B cell (primary cell): ENCODE data around the gene FHIP1A. TPM values are rescaled to one million over a fixed set of nuclear protein-coding genes. Genes with fewer than 3 reads are reported as not detected.

ENCODE experiments used
- ATAC-seq: fragments of 200-7000 bp; cut with Tn5 transposase; one replicate; pipeline ENCODE4 v1.10.0; 2021; ENCODE audit warnings: low read depth, mild to moderate bottlenecking, moderate number of reproducible peaks, moderate library complexity
- CTCF ChIA-PET: fragments of 350-600 bp; sonication (Branson Sonifier 250); formaldehyde crosslinking; loops from one replicate; lab custom pipeline; 2021; ENCODE audit warnings: antibody characterized with exemption, inconsistent platforms; lab: Charles Lee
- POLR2A ChIA-PET: fragments of 350-600 bp; sonication (Branson Sonifier 250); formaldehyde crosslinking; loops from one replicate; lab custom pipeline; 2021; ENCODE audit warnings: antibody characterized with exemption; lab: Charles Lee
- DNase-seq: peaks from one replicate; pipeline ENCODE4 v3.0.0; 2013
- H2AFZ ChIP-seq: 2 replicates; pipeline ENCODE4 v1.6.1; 2012; ENCODE audit warnings: mild to moderate bottlenecking, low read depth, low read length; ENCODE audit not compliant: insufficient read depth, poor library complexity, severe bottlenecking
- H3K27ac ChIP-seq, 2 donors: 1 replicate in 1 of 2; 2 replicates in 1 of 2; pipeline ENCODE4 v1.5.1; 2012 to 2013; ENCODE audit warnings: low read length in 2 of 2, mild to moderate bottlenecking in 2 of 2, moderate library complexity in 1 of 2
- H3K27me3 ChIP-seq, 4 experiments: fragments of 200-600 bp in 1 of 4; sonication (generic) in 1 of 4; replicated peaks in 1 of 4; 1 replicate in 2 of 4; 2 replicates in 2 of 4; pipeline versions ENCODE4 v1.6.1 to v1.7.0; 2013 to 2016; ENCODE audit warnings: low read length in 3 of 4, mild to moderate bottlenecking in 2 of 4, mixed read lengths in 1 of 4, moderate library complexity in 1 of 4; ENCODE audit not compliant: insufficient read depth in 4 of 4, control insufficient read depth in 3 of 4; ENCODE audit errors: control extremely low read depth in 1 of 4
- H3K36me3 ChIP-seq, 2 experiments: replicated peaks in 1 of 2; 1 replicate in 1 of 2; 2 replicates in 1 of 2; pipeline versions ENCODE4 v1.6.1 to v1.7.1; 2013; ENCODE audit warnings: low read length in 1 of 2; ENCODE audit not compliant: insufficient read depth in 2 of 2, control insufficient read depth in 1 of 2; ENCODE audit errors: control extremely low read depth in 1 of 2, extremely low read depth in 1 of 2
- H3K4me1 ChIP-seq, 2 donors: fragments of 200-600 bp in 1 of 2; sonication (generic) in 1 of 2; 1 replicate in 1 of 2; 2 replicates in 1 of 2; pipeline versions ENCODE4 v1.5.1 to v1.6.1; 2013 to 2017; ENCODE audit warnings: low read length in 2 of 2; ENCODE audit not compliant: control insufficient read depth in 2 of 2, insufficient read depth in 2 of 2
- H3K4me2 ChIP-seq: replicated peaks from 2 replicates; pipeline ENCODE3; 2012; ENCODE audit warnings: mild to moderate bottlenecking, low read depth, low read length; ENCODE audit not compliant: poor library complexity, severe bottlenecking
- H3K4me3 ChIP-seq, 5 experiments: fragments of 200-600 bp in 1 of 5; sonication (generic) in 1 of 5; 1 replicate in 3 of 5; 2 replicates in 2 of 5; pipeline versions ENCODE4 v1.5.1 to v1.7.0; 2011 to 2016; ENCODE audit warnings: low read length in 4 of 5, mild to moderate bottlenecking in 4 of 5, low read depth in 2 of 5, control low read depth in 1 of 5, moderate library complexity in 1 of 5; ENCODE audit not compliant: insufficient read depth in 1 of 5; ENCODE audit errors: control extremely low read depth in 1 of 5, extremely low read depth in 1 of 5
- H3K79me2 ChIP-seq: fragments of 200-600 bp; sonication (generic); one replicate; pipeline ENCODE4 v1.6.0; 2016; ENCODE audit warnings: low read length; ENCODE audit not compliant: control insufficient read depth, insufficient read depth
- H3K9ac ChIP-seq: fragments of 200-600 bp; sonication (generic); 2 replicates; pipeline ENCODE4 v1.6.1; 2017; ENCODE audit warnings: mild to moderate bottlenecking, low read length, moderate library complexity
- H3K9me3 ChIP-seq, 3 donors: one replicate each; pipeline versions ENCODE4 v1.6.1 to v1.7.1; 2013; ENCODE audit warnings: low read length in 2 of 3; ENCODE audit not compliant: control insufficient read depth in 2 of 3, insufficient read depth in 1 of 3; ENCODE audit errors: control extremely low read depth in 1 of 3
- H4K20me1 ChIP-seq: 2 replicates; pipeline ENCODE4 v1.6.0; 2012; ENCODE audit warnings: mild to moderate bottlenecking, low read length; ENCODE audit not compliant: insufficient read depth, control insufficient read depth, poor library complexity, severe bottlenecking
- H3K27ac Mint-ChIP-seq: one replicate; pipeline ENCODE4 v1.8.0; 2021; ENCODE audit warnings: mixed read lengths
- H3K27me3 Mint-ChIP-seq: one replicate; pipeline ENCODE4 v1.8.0; 2021; ENCODE audit warnings: mixed read lengths
- H3K4me1 Mint-ChIP-seq: one replicate; pipeline ENCODE4 v1.8.0; 2021; ENCODE audit warnings: mixed read lengths
- H3K4me3 Mint-ChIP-seq: one replicate; pipeline ENCODE4 v1.8.0; 2021; ENCODE audit warnings: mixed read lengths
- H3K9me3 Mint-ChIP-seq: one replicate; pipeline ENCODE4 v1.8.0; 2022; ENCODE audit warnings: mixed read lengths; ENCODE audit not compliant: insufficient read depth
- CTCF ChIP-seq: fragments of 200-600 bp; IDR thresholded peaks from one replicate; pipeline ENCODE4 v1.8.0; 2022; ENCODE audit warnings: antibody characterized with exemption, mild to moderate bottlenecking
- EZH2 ChIP-seq: IDR thresholded peaks from 2 replicates; pipeline ENCODE4 v1.6.1; 2012; ENCODE audit warnings: borderline replicate concordance, low read depth, mild to moderate bottlenecking, moderate library complexity, low read length; ENCODE audit not compliant: insufficient read depth, poor library complexity, severe bottlenecking
- WGBS: methylation state at CpG from one replicate; pipeline ENCODE4 v1.1.5; 2013; ENCODE audit warnings: missing lambda C conversion rate; ENCODE audit not compliant: insufficient coverage; 5-methylcytosine and 5-hydroxymethylcytosine counted together
- intact Hi-C: fragments of 100-400 bp; cut with micrococcal nuclease; formaldehyde crosslinking; loops from one replicate; pipeline ENCODE4 v1.10.0; 2022
- polyA plus RNA-seq: library from polyadenylated mRNA; depleted of rRNA; stranded (reverse); fragments of >200 nt; gene quantifications from 2 replicates; pipeline ENCODE4 v1.2.3, GENCODE V29; 2012
- total RNA-seq, 2 donors: library from RNA; stranded (reverse); fragments of 120-200 nt in 1 of 2; gene quantifications; 1 replicate in 1 of 2; 2 replicates in 1 of 2; pipeline versions ENCODE4 v1.2.3 to v1.2.4, GENCODE V29; 2013 to 2022

The FHIP1A gene
- total and polyA plus RNA-seq, 2 donors (not counting 1 experiment from before 2014, with no cell fraction given) = 0.03 to 0.76 TPM

GRCh38 chr4:151395873-151396272 is 13.1 kb upstream of the FHIP1A start:
- Histone ChIP-seq H3K4me3 (no peak overlapping the region), H2AFZ (no peak overlapping the region), H3K27me3 (peaks cover 0 to 3% (median 0%) of the 10 kb centered on the region in 4 experiments), H3K4me2 (no peak overlapping the region), H3K4me1 (no peaks in the 10 kb centered on the region), H3K27ac (no peak overlapping the region), H4K20me1 (no peaks in the 10 kb centered on the region), H3K79me2 (no peaks in the 10 kb centered on the region), H3K9ac (no peak overlapping the region), H3K36me3 (no peaks in the 10 kb centered on the region), H3K9me3 (peaks cover 0 to 2% (median 0%) of the 10 kb centered on the region in 3 donors)
- H3K4me1 Mint-ChIP-seq = no peaks in the 10 kb centered on the region
- DNase-seq (no peak), ATAC-seq (no peak)
- ChIA-PET POLR2A (no interaction called here), CTCF (no interaction called here)
- H3K27me3 Mint-ChIP-seq = peaks cover 6% of the 10 kb centered on the region
- H3K4me3 Mint-ChIP-seq = no peak overlapping the region
- no peak overlapping the region for H3K27ac Mint-ChIP-seq
- peaks cover 2% of the 10 kb centered on the region for H3K9me3 Mint-ChIP-seq
- TF ChIP-seq CTCF (no peak), EZH2 (no peak)
- intact Hi-C loops = no loop called here

GRCh38 chr4:151400343-151400742 is 8.6 kb upstream of the FHIP1A start:
- Histone ChIP-seq H3K4me3 (no peak overlapping the region), H3K9me3 (no peaks in the 10 kb centered on the region), H4K20me1 (no peaks in the 10 kb centered on the region), H3K27ac (no peak overlapping the region), H3K27me3 (no peaks in the 10 kb centered on the region), H3K4me1 (no peaks in the 10 kb centered on the region), H3K79me2 (no peaks in the 10 kb centered on the region), H3K36me3 (no peaks in the 10 kb centered on the region), H3K4me2 (no peak overlapping the region), H2AFZ (no peak overlapping the region), H3K9ac (no peak overlapping the region)
- ChIA-PET CTCF (no interaction called here), POLR2A (no interaction called here)
- intact Hi-C loops = no loop called here
- no peak for TF ChIP-seq CTCF
- TF ChIP-seq EZH2 = no peak
- no peaks in the 10 kb centered on the region for H3K4me1 Mint-ChIP-seq
- DNase-seq (no peak), ATAC-seq (no peak)
- no peak overlapping the region for H3K4me3 Mint-ChIP-seq
- no CpG with 5 or more reads among the region's 3 CpGs for WGBS
- H3K27ac Mint-ChIP-seq = no peak overlapping the region
- H3K9me3 Mint-ChIP-seq = no peaks in the 10 kb centered on the region
- H3K27me3 Mint-ChIP-seq = peaks cover 6% of the 10 kb centered on the region
